ENCODE measurements around the gene DENND2C. TPM values are rescaled to one million over a fixed set of nuclear protein-coding genes. Genes with fewer than 3 reads are reported as not detected.

Gene DENND2C
- total RNA-seq, 2 donors from 2014 or later: 2.3 to 3.0 TPM

DNA sequence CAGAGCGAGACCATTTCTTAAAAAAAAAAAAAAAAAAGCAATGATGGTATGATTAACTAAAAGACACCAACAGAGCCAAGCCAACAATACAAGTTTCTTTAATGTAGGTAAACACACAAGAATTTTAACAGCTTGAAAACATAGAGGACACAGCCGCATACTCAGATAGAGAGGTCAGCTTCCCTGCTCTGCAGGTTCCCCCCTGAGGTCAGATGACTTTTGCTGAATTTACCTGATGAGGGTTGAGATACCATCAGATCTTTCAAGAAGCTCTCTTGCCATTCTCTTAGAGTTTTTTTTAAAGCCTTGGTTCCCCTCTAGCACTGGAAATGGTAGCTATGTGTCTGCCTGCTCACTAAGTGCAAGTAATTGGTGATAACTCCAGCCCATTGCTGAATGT, 119.5 kb downstream of the DENND2C start:
- Histone ChIP-seq H3K36me3 (replicated peaks in 1 of 2; ENCODE audit: insufficient read depth in 1 of 2, low read depth in 2 of 2) (no peaks in the 10 kb centered on the region), H3K27ac (no peak overlapping the region), H3K9me3 (no peaks in the 10 kb centered on the region), H3K4me3 (no peak overlapping the region), H3K4me1 (no peaks in the 10 kb centered on the region), H3K27me3 (no peaks in the 10 kb centered on the region)
- WGBS, 2 donors: 87 to 100% methylated on average over 2 of the region's 2 CpGs
- ATAC-seq: no peak
- TF ChIP-seq, protein P1, sequence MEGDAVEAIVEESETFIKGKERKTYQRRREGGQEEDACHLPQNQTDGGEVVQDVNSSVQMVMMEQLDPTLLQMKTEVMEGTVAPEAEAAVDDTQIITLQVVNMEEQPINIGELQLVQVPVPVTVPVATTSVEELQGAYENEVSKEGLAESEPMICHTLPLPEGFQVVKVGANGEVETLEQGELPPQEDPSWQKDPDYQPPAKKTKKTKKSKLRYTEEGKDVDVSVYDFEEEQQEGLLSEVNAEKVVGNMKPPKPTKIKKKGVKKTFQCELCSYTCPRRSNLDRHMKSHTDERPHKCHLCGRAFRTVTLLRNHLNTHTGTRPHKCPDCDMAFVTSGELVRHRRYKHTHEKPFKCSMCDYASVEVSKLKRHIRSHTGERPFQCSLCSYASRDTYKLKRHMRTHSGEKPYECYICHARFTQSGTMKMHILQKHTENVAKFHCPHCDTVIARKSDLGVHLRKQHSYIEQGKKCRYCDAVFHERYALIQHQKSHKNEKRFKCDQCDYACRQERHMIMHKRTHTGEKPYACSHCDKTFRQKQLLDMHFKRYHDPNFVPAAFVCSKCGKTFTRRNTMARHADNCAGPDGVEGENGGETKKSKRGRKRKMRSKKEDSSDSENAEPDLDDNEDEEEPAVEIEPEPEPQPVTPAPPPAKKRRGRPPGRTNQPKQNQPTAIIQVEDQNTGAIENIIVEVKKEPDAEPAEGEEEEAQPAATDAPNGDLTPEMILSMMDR (IDR thresholded peaks at IDR 0.05): no peak
- no peak for TF ChIP-seq POLR2A (IDR thresholded peaks at IDR 0.05)
- DNase-seq: no peak
- intact Hi-C loops (cut with DNase I): no loop called here

DNA sequence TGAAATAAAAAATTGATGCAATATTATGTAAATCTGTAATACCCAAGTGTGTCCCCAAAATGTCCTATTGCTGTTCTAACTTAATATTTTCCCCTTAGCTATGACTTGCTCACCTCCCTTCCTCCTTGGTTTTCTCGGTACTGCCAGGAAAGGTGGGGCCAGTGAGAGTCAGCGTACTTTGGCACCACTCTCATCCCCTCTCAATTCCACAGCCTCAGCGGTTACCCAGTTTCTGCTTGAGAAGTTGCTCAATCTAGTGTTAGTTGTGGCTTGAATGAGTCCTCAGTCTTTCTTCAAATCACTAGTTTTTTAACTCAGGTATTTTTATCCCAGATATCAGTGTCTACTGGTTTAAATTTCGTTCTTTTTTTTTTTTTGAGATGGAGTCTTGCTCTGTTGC, 120.7 kb downstream of the DENND2C start:
- H3K27me3 ChIP-seq: no peaks in the 10 kb centered on the region
- H3K36me3 ChIP-seq (replicated peaks in 1 of 2; ENCODE audit: insufficient read depth in 1 of 2, low read depth in 2 of 2): no peaks in the 10 kb centered on the region
- H3K9me3 ChIP-seq: no peaks in the 10 kb centered on the region
- intact Hi-C loops (cut with DNase I): no loop called here
- no peak for TF ChIP-seq POLR2A (IDR thresholded peaks at IDR 0.05)
- TF ChIP-seq, protein P1 (IDR thresholded peaks at IDR 0.05): no peak
- H3K4me3 ChIP-seq: no peak overlapping the region
- ATAC-seq (no peak), DNase-seq (no peak)
- WGBS, 2 donors: 50 to 57% methylated on average over 4 of the region's 4 CpGs
- H3K4me1 ChIP-seq: no peaks in the 10 kb centered on the region
- no peak overlapping the region for H3K27ac ChIP-seq

DNA sequence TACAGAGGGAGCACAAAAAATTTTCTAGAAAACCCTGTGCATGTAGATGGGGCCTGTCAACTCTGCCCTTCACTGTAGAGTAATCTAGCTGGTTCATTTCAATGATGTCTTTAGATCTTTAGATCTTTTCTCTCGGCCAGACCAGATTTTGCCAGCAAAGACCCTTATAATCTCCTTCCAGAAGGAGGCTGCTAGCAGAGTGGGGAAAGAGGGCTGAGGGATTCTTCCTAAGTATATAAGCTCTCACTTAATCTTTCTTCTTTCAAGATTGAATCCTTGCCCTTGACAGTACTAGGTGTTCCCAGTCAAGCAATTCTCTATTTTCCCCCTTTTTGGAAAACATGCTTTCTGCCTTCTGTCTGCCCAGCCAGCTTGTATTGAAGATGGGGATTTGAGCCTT, 122.8 kb downstream of the DENND2C start:
- Histone ChIP-seq H3K4me3 (no peak overlapping the region), H3K9me3 (no peaks in the 10 kb centered on the region), H3K27me3 (no peaks in the 10 kb centered on the region), H3K4me1 (no peaks in the 10 kb centered on the region), H3K36me3 (replicated peaks in 1 of 2; ENCODE audit: insufficient read depth in 1 of 2, low read depth in 2 of 2) (no peaks in the 10 kb centered on the region), H3K27ac (no peak overlapping the region)
- no peak for ATAC-seq
- intact Hi-C loops (cut with DNase I): no loop called here
- no peak for TF ChIP-seq POLR2A (IDR thresholded peaks at IDR 0.05)
- TF ChIP-seq, protein P1 (IDR thresholded peaks at IDR 0.05): no peak
- no peak for DNase-seq
- 60 to 67% methylated on average over 1 of the region's 1 CpG for WGBS, 2 donors

DNA sequence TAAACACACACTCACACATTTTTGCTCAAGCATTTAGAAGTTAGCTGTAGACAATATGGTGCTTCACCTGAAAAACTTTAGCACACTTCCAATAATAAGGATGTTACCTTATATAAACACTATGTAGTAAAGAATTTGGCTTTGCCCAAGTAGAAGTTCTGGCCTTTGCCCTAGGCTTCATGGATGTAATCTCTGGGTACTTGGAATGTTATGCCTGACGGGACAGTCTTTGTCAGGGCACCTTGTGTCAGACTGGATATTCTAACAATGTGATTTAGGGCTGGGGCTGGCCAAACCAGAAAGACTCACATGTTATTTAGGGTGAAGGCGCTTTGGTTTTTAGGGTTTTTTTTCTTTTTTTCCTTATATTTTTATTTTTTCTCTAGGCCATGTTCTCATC, 124.1 kb downstream of the DENND2C start:
- ATAC-seq (no peak), DNase-seq (no peak)
- Histone ChIP-seq H3K4me1 (peaks cover 3% of the 10 kb centered on the region), H3K9me3 (no peaks in the 10 kb centered on the region), H3K36me3 (replicated peaks in 1 of 2; ENCODE audit: insufficient read depth in 1 of 2, low read depth in 2 of 2) (no peaks in the 10 kb centered on the region), H3K27me3 (no peaks in the 10 kb centered on the region), H3K4me3 (no peak overlapping the region), H3K27ac (no peak overlapping the region)
- TF ChIP-seq POLR2A (IDR thresholded peaks at IDR 0.05): no peak
- WGBS, 2 donors: 83 to 89% methylated on average over 2 of the region's 2 CpGs
- intact Hi-C loops (cut with DNase I): no loop called here

DNA sequence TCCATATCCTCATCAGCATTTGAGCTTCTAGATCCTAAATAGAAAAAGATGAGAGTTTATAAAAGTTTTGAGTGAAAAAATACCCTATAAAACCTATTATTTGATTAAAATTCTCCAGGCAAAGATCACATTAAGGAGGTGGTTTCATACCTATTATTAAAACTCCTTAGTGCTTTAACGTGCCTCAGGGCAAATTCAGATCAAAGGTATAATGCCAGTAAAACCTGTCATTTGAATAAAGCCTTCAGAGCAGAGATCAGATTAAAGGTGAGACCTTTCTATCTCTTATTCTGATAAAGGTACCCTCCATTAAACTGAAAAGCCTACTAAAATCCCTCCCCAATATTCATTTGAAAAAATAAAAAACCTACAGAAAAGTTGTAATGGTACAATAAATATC, 124.5 kb downstream of the DENND2C start:
- Histone ChIP-seq H3K4me3 (no peak overlapping the region), H3K27me3 (no peaks in the 10 kb centered on the region), H3K4me1 (peaks cover 8% of the 10 kb centered on the region), H3K36me3 (replicated peaks in 1 of 2; ENCODE audit: insufficient read depth in 1 of 2, low read depth in 2 of 2) (no peaks in the 10 kb centered on the region), H3K27ac (no peak overlapping the region), H3K9me3 (no peaks in the 10 kb centered on the region)
- 68 to 69% methylated on average over 1 of the region's 1 CpG for WGBS, 2 donors
- ATAC-seq: no peak
- no peak for DNase-seq
- TF ChIP-seq, protein P1 (IDR thresholded peaks at IDR 0.05): no peak
- no peak for TF ChIP-seq POLR2A (IDR thresholded peaks at IDR 0.05)
- intact Hi-C loops (cut with DNase I): no loop called here
